BLaER1 treated with 17β-estradiol and CSF1 and Interleukin-3, amounts not matched to agents 10 nM and 100 nM (cell line): ENCODE data around the gene PDZRN4.

ENCODE experiments used
- H3K27ac ChIP-seq, 11 experiments: shearing (Covaris generic); formaldehyde crosslinking; 2 replicates each; pipeline ENCODE4 v1.8.1; 2022
- H3K27me3 ChIP-seq, 11 experiments: shearing (Covaris generic); formaldehyde crosslinking; 2 replicates each; pipeline ENCODE4 v1.8.1; 2022
- H3K36me3 ChIP-seq, 11 experiments: shearing (Covaris generic); formaldehyde crosslinking; 2 replicates each; pipeline ENCODE4 v1.8.1; 2022
- H3K4me1 ChIP-seq, 10 experiments: shearing (Covaris generic); formaldehyde crosslinking; 2 replicates each; pipeline ENCODE4 v1.8.1; 2022
- H3K4me2 ChIP-seq, 11 experiments: shearing (Covaris generic); formaldehyde crosslinking; 2 replicates each; pipeline ENCODE4 v1.8.1; 2022
- H3K4me3 ChIP-seq, 10 experiments: shearing (Covaris generic); formaldehyde crosslinking; 2 replicates each; pipeline ENCODE4 v1.8.1; 2022
- H3K9ac ChIP-seq, 11 experiments: shearing (Covaris generic); formaldehyde crosslinking; 2 replicates each; pipeline ENCODE4 v1.8.1; 2022
- H3K9me3 ChIP-seq, 11 experiments: shearing (Covaris generic); formaldehyde crosslinking; replicated peaks in 1 of 11; 2 replicates each; pipeline ENCODE4 v1.8.1; 2022
- H4K20me1 ChIP-seq, 11 experiments: shearing (Covaris generic); formaldehyde crosslinking; 2 replicates each; pipeline ENCODE4 v1.8.1; 2022
- Cebpa-rat ChIP-seq, 11 experiments: shearing (Covaris generic); IDR thresholded peaks; 2 replicates each; pipeline ENCODE4 v1.8.1; 2022

The PDZRN4 gene

GRCh38 chr12:41466802-41467201 is 278.7 kb downstream of the PDZRN4 start:
- TF ChIP-seq Cebpa-rat (IDR thresholded peaks at IDR 0.05), result no peak

DNA sequence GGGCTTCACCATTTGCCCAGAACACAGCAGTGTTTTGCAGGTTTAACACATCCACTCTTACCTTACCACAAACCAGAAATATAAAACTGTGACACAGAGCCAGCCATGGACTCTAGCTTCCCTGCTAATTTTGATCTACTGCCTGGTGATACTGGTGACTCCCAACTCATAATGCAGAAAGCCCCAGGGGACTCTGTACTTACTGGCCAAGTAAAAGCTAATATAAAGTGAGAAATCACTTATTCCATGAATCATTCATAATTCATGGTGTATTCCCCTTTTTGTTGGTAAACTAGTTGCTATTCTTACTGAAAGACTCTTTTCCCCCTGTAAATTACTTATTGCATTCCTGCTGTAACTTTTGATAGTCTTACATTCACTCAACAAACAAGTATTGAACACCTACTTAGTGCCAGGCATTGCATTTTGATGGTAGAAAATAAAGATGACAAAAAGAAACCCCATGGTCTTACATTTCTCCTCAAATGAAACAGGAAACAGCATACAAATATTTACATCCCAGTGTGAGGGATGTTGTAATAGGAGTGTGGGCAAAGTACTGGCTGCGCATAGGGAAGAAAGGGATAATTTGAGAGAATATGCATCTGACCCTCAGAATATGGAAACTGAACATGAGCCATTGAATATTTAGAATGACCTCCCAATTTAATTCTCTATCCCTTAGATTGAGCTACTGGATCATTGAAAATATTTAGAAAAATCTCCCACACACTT is 279.6 kb downstream of the PDZRN4 start:
- no peak overlapping the region for H3K4me3 ChIP-seq
- no peaks in the 10 kb centered on the region for H4K20me1 ChIP-seq
- H3K9me3 ChIP-seq, result no peaks in the 10 kb centered on the region
- TF ChIP-seq Cebpa-rat (IDR thresholded peaks at IDR 0.05), result no peak
- no peak overlapping the region for H3K27ac ChIP-seq
- no peaks in the 10 kb centered on the region for H3K36me3 ChIP-seq
- peaks cover 4 to 32% (median 10%) of the 10 kb centered on the region in 10 experiments; a peak in 16 of 20 replicates for H3K4me1 ChIP-seq
- H3K4me2 ChIP-seq, result peak overlapping the region in 6 of 11 experiments; percentile 16 to 64 (median 36); a peak in 9 of 22 replicates
- H3K27me3 ChIP-seq, result no peaks in the 10 kb centered on the region
- no peak overlapping the region for H3K9ac ChIP-seq

More at GRCh38 chr12:41466802-41467201, 278.7 kb downstream of the PDZRN4 start:
- no peaks in the 10 kb centered on the region for H3K36me3 ChIP-seq
- peaks cover 4 to 32% (median 10%) of the 10 kb centered on the region in 10 experiments; a peak in 16 of 20 replicates for H3K4me1 ChIP-seq
- H3K4me2 ChIP-seq, result no peak overlapping the region
- H3K4me3 ChIP-seq, result no peak overlapping the region
- no peaks in the 10 kb centered on the region for H3K9me3 ChIP-seq
- no peaks in the 10 kb centered on the region for H4K20me1 ChIP-seq
- H3K27ac ChIP-seq, result no peak overlapping the region
- H3K9ac ChIP-seq, result no peak overlapping the region
- H3K27me3 ChIP-seq, result no peaks in the 10 kb centered on the region

- no peak overlapping the region for H3K27ac ChIP-seq
- TF ChIP-seq Cebpa-rat (IDR thresholded peaks at IDR 0.05), result no peak
- no peak overlapping the region for H3K9ac ChIP-seq
These were observed 280.2 kb downstream of the PDZRN4 start for GRCh38 chr12:41468341-41468740.

GRCh38 chr12:41468756-41469155 is 280.6 kb downstream of the PDZRN4 start:
- no peak overlapping the region for H3K27ac ChIP-seq

More at GRCh38 chr12:41468341-41468740, 280.2 kb downstream of the PDZRN4 start:
- peaks cover 4 to 32% (median 10%) of the 10 kb centered on the region in 10 experiments; a peak in 16 of 20 replicates for H3K4me1 ChIP-seq
- H3K36me3 ChIP-seq, result no peaks in the 10 kb centered on the region
- no peaks in the 10 kb centered on the region for H4K20me1 ChIP-seq
- peak overlapping the region in 8 of 11 experiments; percentile 11 to 64 (median 34); a peak in 10 of 22 replicates for H3K4me2 ChIP-seq
- H3K4me3 ChIP-seq, result no peak overlapping the region
- H3K27me3 ChIP-seq, result no peaks in the 10 kb centered on the region
- no peaks in the 10 kb centered on the region for H3K9me3 ChIP-seq

GRCh38 chr12:41473441-41473840 is 285.3 kb downstream of the PDZRN4 start:
- Histone ChIP-seq H3K4me2 (no peak overlapping the region), H3K4me1 (peaks cover 0 to 10% (median 5%) of the 10 kb centered on the region in 10 experiments; a peak in 13 of 20 replicates), H3K4me3 (no peak overlapping the region), H3K27ac (no peak overlapping the region), H4K20me1 (no peaks in the 10 kb centered on the region), H3K9ac (no peak overlapping the region), H3K36me3 (no peaks in the 10 kb centered on the region), H3K9me3 (no peaks in the 10 kb centered on the region), H3K27me3 (no peaks in the 10 kb centered on the region)
- no peak for TF ChIP-seq Cebpa-rat (IDR thresholded peaks at IDR 0.05)

More at GRCh38 chr12:41468756-41469155, 280.6 kb downstream of the PDZRN4 start:
- H3K4me1 ChIP-seq, result peaks cover 4 to 32% (median 10%) of the 10 kb centered on the region in 10 experiments; a peak in 16 of 20 replicates
- H3K4me2 ChIP-seq, result peak overlapping the region in 7 of 11 experiments; percentile 15 to 64 (median 38); a peak in 9 of 22 replicates
- H3K4me3 ChIP-seq, result no peak overlapping the region
- no peaks in the 10 kb centered on the region for H3K36me3 ChIP-seq
- no peaks in the 10 kb centered on the region for H4K20me1 ChIP-seq
- peak in 1 of 11 experiments; percentile 17; a peak in 1 of 22 replicates for TF ChIP-seq Cebpa-rat (IDR thresholded peaks at IDR 0.05)
- H3K27me3 ChIP-seq, result no peaks in the 10 kb centered on the region
- H3K9ac ChIP-seq, result no peak overlapping the region
- no peaks in the 10 kb centered on the region for H3K9me3 ChIP-seq

GRCh38 chr12:41474001-41474400 is 285.9 kb downstream of the PDZRN4 start:
- no peaks in the 10 kb centered on the region for H3K9me3 ChIP-seq
- H3K4me2 ChIP-seq, result no peak overlapping the region
- no peak overlapping the region for H3K4me3 ChIP-seq
- TF ChIP-seq Cebpa-rat (IDR thresholded peaks at IDR 0.05), result no peak
- no peaks in the 10 kb centered on the region for H4K20me1 ChIP-seq
- H3K36me3 ChIP-seq, result no peaks in the 10 kb centered on the region
- no peaks in the 10 kb centered on the region for H3K27me3 ChIP-seq
- no peak overlapping the region for H3K27ac ChIP-seq
- no peak overlapping the region for H3K9ac ChIP-seq
- H3K4me1 ChIP-seq, result peaks cover 0 to 4% (median 0%) of the 10 kb centered on the region in 10 experiments; a peak in 7 of 20 replicates

DNA sequence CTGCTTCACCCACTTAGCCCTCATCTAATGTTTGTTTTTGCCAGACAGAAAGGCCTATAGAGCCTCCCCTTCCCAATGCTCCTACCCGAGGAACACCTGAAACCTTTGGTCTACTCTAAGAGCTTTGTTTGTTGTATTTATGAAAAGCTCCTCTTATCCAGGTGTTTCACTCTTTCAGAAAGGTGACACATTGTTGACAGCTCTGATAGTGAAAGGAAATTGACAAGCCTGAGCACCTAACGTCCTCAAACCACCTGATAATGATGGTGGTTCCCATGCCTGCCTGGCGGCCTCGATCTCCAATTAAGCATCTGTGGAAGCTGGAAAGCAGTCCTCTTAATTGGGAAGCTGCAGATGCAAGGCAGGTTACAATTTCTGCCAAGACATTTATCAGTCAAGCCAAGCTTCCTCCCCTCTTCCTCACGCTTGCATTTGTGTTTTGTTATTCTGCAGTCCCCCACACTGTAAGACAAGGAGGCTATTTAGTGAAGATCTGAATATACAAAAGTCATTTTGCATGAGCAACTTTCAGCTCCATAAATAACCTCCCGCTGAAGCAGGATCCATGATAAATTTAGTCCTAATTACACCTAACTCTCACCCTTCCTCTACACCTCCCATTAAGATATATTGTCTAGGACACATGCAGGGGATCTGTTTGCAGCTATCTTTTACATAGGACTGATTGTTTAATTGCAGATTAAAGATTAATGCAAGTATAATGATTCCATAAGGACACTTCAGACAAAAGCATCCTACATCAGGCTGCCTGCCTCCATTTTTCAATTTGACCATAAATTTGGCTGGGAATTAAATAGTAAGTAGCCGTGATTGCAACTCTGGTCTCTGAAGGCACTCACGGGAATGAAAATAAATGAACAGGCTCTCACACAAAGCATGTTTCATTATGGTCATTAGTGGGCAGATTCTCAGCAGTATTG is 288.6 kb downstream of the PDZRN4 start:
- Histone ChIP-seq H3K9ac (no peak overlapping the region), H3K4me1 (no peaks in the 10 kb centered on the region), H4K20me1 (no peaks in the 10 kb centered on the region), H3K9me3 (no peaks in the 10 kb centered on the region), H3K27me3 (no peaks in the 10 kb centered on the region), H3K36me3 (no peaks in the 10 kb centered on the region), H3K27ac (no peak overlapping the region), H3K4me3 (no peak overlapping the region), H3K4me2 (no peak overlapping the region)
- TF ChIP-seq Cebpa-rat (IDR thresholded peaks at IDR 0.05), result no peak

DNA sequence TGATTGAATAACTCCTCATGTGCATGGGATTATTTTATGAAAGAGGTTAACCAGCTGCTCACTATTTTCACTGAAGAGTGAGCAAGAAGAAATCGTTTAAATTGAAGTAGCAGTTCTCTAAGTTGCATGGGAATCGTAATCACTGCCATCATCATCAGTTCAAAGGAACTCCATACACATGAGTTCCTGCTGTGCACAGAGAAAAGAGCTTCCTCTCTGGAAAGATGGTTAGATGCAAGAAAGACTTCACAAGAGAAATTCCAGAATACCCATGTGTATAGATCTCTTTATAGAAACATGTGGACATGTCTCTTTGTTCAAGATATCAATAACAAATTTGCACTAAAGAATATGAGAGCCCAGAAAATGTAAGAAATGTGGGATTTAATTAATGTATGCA is 291.3 kb downstream of the PDZRN4 start:
- no peaks in the 10 kb centered on the region for H3K9me3 ChIP-seq
- no peaks in the 10 kb centered on the region for H3K36me3 ChIP-seq
- no peak for TF ChIP-seq Cebpa-rat (IDR thresholded peaks at IDR 0.05)
- H3K9ac ChIP-seq, result no peak overlapping the region
- no peak overlapping the region for H3K4me3 ChIP-seq
- H3K4me2 ChIP-seq, result no peak overlapping the region
- no peaks in the 10 kb centered on the region for H4K20me1 ChIP-seq
- no peaks in the 10 kb centered on the region for H3K27me3 ChIP-seq
- H3K4me1 ChIP-seq, result no peaks in the 10 kb centered on the region
- H3K27ac ChIP-seq, result no peak overlapping the region

- Histone ChIP-seq H3K9me3 (no peaks in the 10 kb centered on the region), H3K4me1 (no peaks in the 10 kb centered on the region), H3K27ac (no peak overlapping the region), H3K36me3 (no peaks in the 10 kb centered on the region), H3K4me2 (no peak overlapping the region), H4K20me1 (no peaks in the 10 kb centered on the region), H3K4me3 (no peak overlapping the region), H3K9ac (no peak overlapping the region), H3K27me3 (no peaks in the 10 kb centered on the region)
- TF ChIP-seq Cebpa-rat (IDR thresholded peaks at IDR 0.05), result no peak
These were observed 297.1 kb downstream of the PDZRN4 start for GRCh38 chr12:41485203-41485602.
